ENCODE results near the gene SGMS1.
"Not testable (repeated sequence)": the region's sequence is repeated elsewhere in the genome, so short reads cannot be mapped to it uniquely, and the experiment has no call there.

Gene SGMS1

GRCh38 chr10:50506861-50507573, 116.7 kb downstream of the SGMS1 start:
- DNase-seq (ENCODE audit: low read depth), result no peak
- TF ChIP-seq CTCF (IDR thresholded peaks at IDR 0.05; ENCODE audit: insufficient read depth, low read depth, low read length, missing control alignments), result no peak

GRCh38 chr10:50504389-50504788, 119.4 kb downstream of the SGMS1 start:
- DNase-seq (ENCODE audit: low read depth), result peak; percentile 66
- no peak for TF ChIP-seq CTCF (IDR thresholded peaks at IDR 0.05; ENCODE audit: insufficient read depth, low read depth, low read length, missing control alignments)
- H3K4me3 ChIP-seq (ENCODE audit: low read length), result no peak overlapping the region

More at GRCh38 chr10:50506861-50507573, 116.7 kb downstream of the SGMS1 start:
- H3K4me3 ChIP-seq (ENCODE audit: low read length), result no peak overlapping the region

GRCh38 chr10:50503661-50504320, 120.0 kb downstream of the SGMS1 start:
- peak; percentile 99 for DNase-seq (ENCODE audit: low read depth)
- no peak overlapping the region for H3K4me3 ChIP-seq (ENCODE audit: low read length)
- TF ChIP-seq CTCF (IDR thresholded peaks at IDR 0.05; ENCODE audit: insufficient read depth, low read depth, low read length, missing control alignments), result no peak

- not testable (repeated sequence) for DNase-seq (ENCODE audit: low read depth); H3K4me3 ChIP-seq (ENCODE audit: low read length)
Measured at GRCh38 chr10:50503156-50503555, 120.6 kb downstream of the SGMS1 start.

GRCh38 chr10:50501924-50502452, 121.8 kb downstream of the SGMS1 start:
- no peak overlapping the region for H3K4me3 ChIP-seq (ENCODE audit: low read length)
- TF ChIP-seq CTCF (IDR thresholded peaks at IDR 0.05; ENCODE audit: insufficient read depth, low read depth, low read length, missing control alignments), result no peak
- peak; percentile 69 for DNase-seq (ENCODE audit: low read depth)

GRCh38 chr10:50501478-50501877, 122.3 kb downstream of the SGMS1 start:
- peak; percentile 72 for DNase-seq (ENCODE audit: low read depth)
- no peak for TF ChIP-seq CTCF (IDR thresholded peaks at IDR 0.05; ENCODE audit: insufficient read depth, low read depth, low read length, missing control alignments)
- no peak overlapping the region for H3K4me3 ChIP-seq (ENCODE audit: low read length)

GRCh38 chr10:50498465-50498864, 125.3 kb downstream of the SGMS1 start:
- no peak overlapping the region for H3K4me3 ChIP-seq (ENCODE audit: low read length)
- no peak for DNase-seq (ENCODE audit: low read depth)
- TF ChIP-seq CTCF (IDR thresholded peaks at IDR 0.05; ENCODE audit: insufficient read depth, low read depth, low read length, missing control alignments), result no peak

Measured in epithelial cell of esophagus (primary cell).